Measurements from ENCODE around the gene U2AF2.

The U2AF2 gene

GRCh38 chr19:55660404-55660803, 5.6 kb downstream of the U2AF2 start:
- no peak overlapping the region for H3K4me3 ChIP-seq (ENCODE audit: low read length)
- H4K20me1 ChIP-seq (ENCODE audit: insufficient read depth, low read length), result peaks cover 48% of the 10 kb centered on the region
- H3K9me2 ChIP-seq (replicated peaks; ENCODE audit: insufficient read depth, low read length), result no peaks in the 10 kb centered on the region
- DNase-seq, result no peak
- no peak overlapping the region for H2AFZ ChIP-seq (ENCODE audit: low read length)
- peaks cover 14% of the 10 kb centered on the region for H3K36me3 ChIP-seq (replicated peaks; ENCODE audit: insufficient read depth, low read length)
- no peak overlapping the region for H3K27ac ChIP-seq (ENCODE audit: low read length)
- H3K9me3 ChIP-seq (replicated peaks; ENCODE audit: insufficient read depth, low read length), result no peaks in the 10 kb centered on the region
- peaks cover 99% of the 10 kb centered on the region for H3K79me2 ChIP-seq (ENCODE audit: low read length)
- no peak for TF ChIP-seq CTCF (IDR thresholded peaks at IDR 0.05; ENCODE audit: low read length)
- no peak for TF ChIP-seq EZH2phosphoT487 (IDR thresholded peaks at IDR 0.05; ENCODE audit: low read length)
- no peak for TF ChIP-seq EZH2 (optimal IDR thresholded peaks at IDR 0.05; ENCODE audit: low read depth, low read length)
- H3F3A ChIP-seq (ENCODE audit: insufficient read depth, low read length), result 0 out of 2 replicates have a peak, but pooled peaks cover 4% of the 10 kb centered on the region
- no peak overlapping the region for H3K9ac ChIP-seq (ENCODE audit: low read length)
- peaks cover 20% of the 10 kb centered on the region; the same call in 1 of the 2 replicates for H3K4me1 ChIP-seq (ENCODE audit: low read length)
- no peak overlapping the region for H3K4me2 ChIP-seq (ENCODE audit: low read depth, low read length)
- no peaks in the 10 kb centered on the region for H3K27me3 ChIP-seq (replicated peaks; ENCODE audit: insufficient read depth, low read length)

GRCh38 chr19:55660991-55661390, 6.2 kb downstream of the U2AF2 start:
- H3K27me3 ChIP-seq (replicated peaks; ENCODE audit: insufficient read depth, low read length), result no peaks in the 10 kb centered on the region
- no peaks in the 10 kb centered on the region for H3K9me3 ChIP-seq (replicated peaks; ENCODE audit: insufficient read depth, low read length)
- no peak for TF ChIP-seq EZH2phosphoT487 (IDR thresholded peaks at IDR 0.05; ENCODE audit: low read length)
- TF ChIP-seq EZH2 (optimal IDR thresholded peaks at IDR 0.05; ENCODE audit: low read depth, low read length), result no peak
- TF ChIP-seq CTCF (IDR thresholded peaks at IDR 0.05; ENCODE audit: low read length), result no peak
- peaks cover 20% of the 10 kb centered on the region; the same call in 1 of the 2 replicates for H3K4me1 ChIP-seq (ENCODE audit: low read length)
- H2AFZ ChIP-seq (ENCODE audit: low read length), result no peak overlapping the region
- H3K9ac ChIP-seq (ENCODE audit: low read length), result no peak overlapping the region
- H4K20me1 ChIP-seq (ENCODE audit: insufficient read depth, low read length), result peaks cover 48% of the 10 kb centered on the region
- H3K9me2 ChIP-seq (replicated peaks; ENCODE audit: insufficient read depth, low read length), result no peaks in the 10 kb centered on the region
- peaks cover 14% of the 10 kb centered on the region for H3K36me3 ChIP-seq (replicated peaks; ENCODE audit: insufficient read depth, low read length)
- no peak overlapping the region for H3K27ac ChIP-seq (ENCODE audit: low read length)
- no peak overlapping the region for H3K4me2 ChIP-seq (ENCODE audit: low read depth, low read length)
- no peak for DNase-seq
- H3K79me2 ChIP-seq (ENCODE audit: low read length), result peaks cover 99% of the 10 kb centered on the region
- H3F3A ChIP-seq (ENCODE audit: insufficient read depth, low read length), result 0 out of 2 replicates have a peak, but pooled peaks cover 4% of the 10 kb centered on the region
- no peak overlapping the region for H3K4me3 ChIP-seq (ENCODE audit: low read length)

- TF ChIP-seq EZH2 (optimal IDR thresholded peaks at IDR 0.05; ENCODE audit: low read depth, low read length), result no peak
- no peak for TF ChIP-seq CTCF (IDR thresholded peaks at IDR 0.05; ENCODE audit: low read length)
- no peak for TF ChIP-seq EZH2phosphoT487 (IDR thresholded peaks at IDR 0.05; ENCODE audit: low read length)
- H3K9me3 ChIP-seq (replicated peaks; ENCODE audit: insufficient read depth, low read length), result no peaks in the 10 kb centered on the region
- H3K9me2 ChIP-seq (replicated peaks; ENCODE audit: insufficient read depth, low read length), result no peaks in the 10 kb centered on the region
- peaks cover 44% of the 10 kb centered on the region for H4K20me1 ChIP-seq (ENCODE audit: insufficient read depth, low read length)
- H2AFZ ChIP-seq (ENCODE audit: low read length), result no peak overlapping the region
- peaks cover 14% of the 10 kb centered on the region for H3K36me3 ChIP-seq (replicated peaks; ENCODE audit: insufficient read depth, low read length)
- peaks cover 12% of the 10 kb centered on the region; the same call in 1 of the 2 replicates for H3K4me1 ChIP-seq (ENCODE audit: low read length)
- H3K27me3 ChIP-seq (replicated peaks; ENCODE audit: insufficient read depth, low read length), result no peaks in the 10 kb centered on the region
- H3K27ac ChIP-seq (ENCODE audit: low read length), result no peak overlapping the region
- H3F3A ChIP-seq (ENCODE audit: insufficient read depth, low read length), result no peaks in the 10 kb centered on the region
- H3K4me3 ChIP-seq (ENCODE audit: low read length), result no peak overlapping the region
- no peak overlapping the region for H3K4me2 ChIP-seq (ENCODE audit: low read depth, low read length)
- no peak overlapping the region for H3K9ac ChIP-seq (ENCODE audit: low read length)
- no peak for DNase-seq
- H3K79me2 ChIP-seq (ENCODE audit: low read length), result peaks cover 99% of the 10 kb centered on the region
Measured at GRCh38 chr19:55661826-55662225, 7.0 kb downstream of the U2AF2 start.

Data from MM.1S (cell line).